Measurements from ENCODE around the gene PSME3.
"Not testable (repeated sequence)": the region's sequence is repeated elsewhere in the genome, so short reads cannot be mapped to it uniquely, and the experiment has no call there.

Gene PSME3

DNA sequence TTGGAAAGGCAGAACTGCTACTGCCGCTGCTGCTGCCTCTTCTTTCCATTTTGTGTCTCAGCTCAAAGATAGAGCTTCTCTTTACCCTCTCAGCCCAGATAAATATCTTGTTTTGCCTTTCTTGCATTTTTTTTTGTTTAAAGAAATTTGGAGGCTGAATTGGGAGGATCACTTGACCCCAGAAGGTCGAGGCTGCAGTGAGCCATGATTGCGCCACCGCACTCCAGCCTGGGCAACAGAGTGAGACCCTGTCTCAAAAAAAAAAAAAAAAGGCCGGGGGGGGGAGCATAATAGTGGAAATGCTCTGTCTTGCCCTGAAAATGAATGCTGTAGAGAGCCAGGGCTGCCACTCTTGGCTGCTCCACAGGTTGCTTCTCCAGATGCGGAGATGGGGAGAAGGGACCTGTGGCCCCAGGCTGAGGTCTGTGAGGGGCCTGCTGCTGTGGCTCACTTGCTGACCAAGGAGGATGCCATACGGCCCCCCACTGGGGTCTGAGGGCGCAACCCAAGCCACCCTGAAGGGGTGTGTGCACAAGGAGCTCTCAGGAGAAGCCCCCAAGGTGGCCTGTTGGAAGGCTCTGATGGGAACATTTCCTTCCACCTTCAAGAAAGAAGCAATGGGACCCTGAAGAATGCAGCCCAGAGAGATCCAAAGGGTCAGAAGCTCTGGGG, 45.9 kb downstream of the PSME3 start:
- no peak for DNase-seq

- DNase-seq = peak; percentile 15
Measured at GRCh38 chr17:42879596-42879985, 46.4 kb downstream of the PSME3 start.

- no peak for DNase-seq
Measured at GRCh38 chr17:42880776-42881310, 47.6 kb downstream of the PSME3 start.

DNA sequence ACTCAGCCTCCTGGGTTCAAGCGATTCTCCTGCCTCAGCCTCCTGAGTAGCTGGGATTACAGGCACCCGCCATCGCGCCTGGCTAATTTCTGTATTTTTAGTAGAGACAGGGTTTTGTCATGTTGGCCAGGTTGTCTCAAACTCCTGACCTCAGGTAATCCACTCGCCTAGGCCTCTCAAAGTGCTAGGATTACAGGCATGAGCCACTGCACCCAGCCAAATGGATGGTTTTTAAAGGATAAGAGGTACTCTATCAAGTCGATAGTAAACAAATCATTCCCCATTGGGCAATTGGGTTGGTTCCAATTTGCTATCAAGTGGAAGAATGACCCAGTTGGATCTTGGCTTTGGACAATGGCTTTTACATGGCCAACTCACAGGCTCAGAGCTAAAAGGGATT, 48.5 kb downstream of the PSME3 start:
- not testable (repeated sequence) for DNase-seq

DNA sequence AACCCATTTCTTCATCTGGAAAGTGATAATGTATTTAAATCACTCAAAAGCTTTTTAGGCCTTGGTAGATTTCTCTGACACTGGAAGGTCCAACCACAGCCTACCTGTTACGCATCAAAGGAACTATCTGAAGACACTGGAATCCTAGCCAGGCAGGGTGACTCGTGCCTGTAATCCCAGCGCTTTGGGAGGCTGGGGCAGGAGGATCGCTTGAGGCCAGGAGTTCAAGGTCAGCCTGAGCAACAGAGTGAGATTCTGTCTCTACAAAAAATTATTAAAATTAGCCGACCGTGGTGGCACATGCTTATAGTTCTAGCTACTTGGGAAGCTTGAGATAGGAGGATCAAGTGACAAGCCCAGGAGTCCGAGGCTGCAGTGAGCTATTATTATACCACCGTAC, 49.0 kb downstream of the PSME3 start:
- no peak for DNase-seq

DNA sequence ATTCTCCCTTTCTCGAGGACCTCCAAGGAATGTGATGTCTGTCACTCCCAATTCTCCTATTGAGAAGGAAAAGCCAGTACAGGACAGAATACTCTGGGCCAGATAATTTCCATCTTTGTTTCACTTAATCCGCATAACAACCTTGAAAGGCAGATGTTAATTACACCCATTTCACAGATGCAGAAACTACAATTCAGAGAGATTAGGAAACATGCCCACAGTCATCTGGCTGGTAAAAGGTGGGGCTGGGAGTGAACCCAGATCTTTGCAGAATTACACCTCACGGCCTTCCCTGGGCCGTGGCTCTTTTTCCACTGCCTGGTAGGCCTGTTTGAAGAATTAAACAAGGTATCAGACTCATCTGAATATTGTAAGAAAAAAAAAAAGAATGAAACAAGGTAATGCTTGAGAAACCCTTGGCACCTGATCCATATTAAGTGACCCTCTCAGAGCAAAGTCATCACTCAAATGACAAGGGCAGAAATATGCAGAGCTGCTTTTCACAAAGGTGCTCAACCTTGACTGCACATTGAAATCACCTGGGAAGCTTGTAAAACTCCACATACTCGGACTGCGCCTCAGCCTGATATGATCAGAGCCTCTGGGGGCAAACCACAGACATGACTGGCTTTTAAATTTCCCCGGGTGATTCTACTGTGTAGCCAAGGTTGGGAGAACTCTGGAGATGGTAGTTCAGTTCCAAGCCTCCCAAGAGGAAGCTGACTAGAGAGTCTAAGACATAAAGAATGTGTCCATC, 50.8 kb downstream of the PSME3 start:
- no peak for DNase-seq

- not testable (repeated sequence) for DNase-seq
Measured at GRCh38 chr17:42885806-42886205, 52.6 kb downstream of the PSME3 start.

- DNase-seq = no peak
Measured at GRCh38 chr17:42886283-42887176, 53.3 kb downstream of the PSME3 start.

DNA sequence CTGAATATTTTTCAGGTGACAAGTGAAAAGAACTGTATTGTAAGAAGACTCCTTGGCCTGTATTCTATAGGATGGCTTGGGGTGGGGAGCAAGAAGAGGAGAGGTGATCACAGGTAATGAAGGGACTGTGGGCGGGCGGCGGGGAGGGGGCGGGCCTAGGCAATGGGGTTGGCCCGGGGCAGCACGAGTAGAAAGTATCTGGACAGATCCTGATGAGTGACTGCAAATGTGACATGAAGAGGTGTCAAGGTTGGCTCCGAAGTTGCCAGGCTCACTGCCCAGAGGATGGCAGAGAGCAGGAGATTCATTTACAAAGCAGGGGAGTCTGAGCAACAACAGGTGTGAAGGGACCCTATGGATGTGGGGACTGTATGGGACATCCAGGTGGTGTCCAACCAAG, 56.6 kb downstream of the PSME3 start:
- DNase-seq = no peak

GRCh38 chr17:42891539-42892152, 58.4 kb downstream of the PSME3 start:
- peak; percentile 5 for DNase-seq

DNA sequence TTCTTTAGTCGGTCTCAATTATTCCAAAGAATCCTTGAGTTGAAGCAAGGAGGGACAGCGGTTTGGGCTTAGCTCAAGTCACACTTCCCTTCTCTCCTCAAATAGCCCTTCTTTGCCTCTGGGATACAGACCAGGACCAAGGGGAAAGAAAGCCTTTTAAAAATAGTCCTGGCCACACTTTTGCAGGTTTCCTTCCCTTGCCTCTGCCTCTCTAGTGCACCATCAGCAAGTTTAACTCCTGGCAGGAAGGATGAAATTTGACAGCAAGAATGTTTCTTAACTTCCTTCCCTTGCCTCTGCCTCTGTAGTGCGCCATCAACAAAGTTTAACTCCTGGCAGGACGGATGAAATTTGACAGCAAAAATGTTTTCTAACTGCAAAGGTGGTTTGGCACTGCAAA, 60.2 kb downstream of the PSME3 start:
- no peak for DNase-seq
